ENCODE results near the gene CTU1.

CTU1 gene

DNA sequence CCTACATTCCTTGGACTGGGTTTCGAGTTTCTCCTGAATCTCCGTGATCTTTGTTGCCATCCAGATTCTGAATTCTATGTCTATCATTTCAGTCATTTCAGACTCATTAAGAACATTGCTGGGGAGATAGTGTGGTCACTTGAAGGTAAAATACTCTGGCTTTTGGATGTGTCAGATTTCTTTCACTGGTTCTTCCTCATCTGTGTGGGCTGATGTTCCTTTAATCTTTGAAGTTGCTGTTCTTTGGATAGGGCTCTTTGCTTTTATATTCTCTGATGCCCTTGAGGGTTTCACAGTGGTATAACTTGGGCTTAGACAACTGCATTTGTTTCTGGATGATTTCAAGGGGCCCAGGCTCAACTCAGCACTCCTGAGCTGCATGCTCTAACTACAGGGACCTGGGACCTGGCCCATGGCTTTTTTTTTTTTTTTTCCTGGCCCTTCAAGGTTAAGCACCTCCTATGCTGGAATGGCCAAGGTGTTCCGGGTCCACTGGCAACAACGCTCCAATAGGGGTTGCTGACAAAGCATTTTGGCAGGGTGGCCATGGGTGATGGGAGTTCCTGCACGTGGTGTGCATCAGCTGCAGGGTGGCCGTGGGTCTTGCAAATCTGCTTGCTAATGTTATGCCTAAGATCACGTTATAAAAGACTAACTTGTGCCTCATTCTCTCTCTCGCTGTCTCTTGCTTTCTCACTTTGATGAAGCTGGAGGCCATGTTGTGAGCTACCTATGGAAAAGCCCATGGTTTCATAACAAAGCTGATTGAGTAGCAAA is 28.0 kb upstream of the CTU1 start:
- no peak overlapping the region for H3K4me3 ChIP-seq (ENCODE audit: low read length)
- DNase-seq (ENCODE audit: low read depth, low spot score) = no peak

DNA sequence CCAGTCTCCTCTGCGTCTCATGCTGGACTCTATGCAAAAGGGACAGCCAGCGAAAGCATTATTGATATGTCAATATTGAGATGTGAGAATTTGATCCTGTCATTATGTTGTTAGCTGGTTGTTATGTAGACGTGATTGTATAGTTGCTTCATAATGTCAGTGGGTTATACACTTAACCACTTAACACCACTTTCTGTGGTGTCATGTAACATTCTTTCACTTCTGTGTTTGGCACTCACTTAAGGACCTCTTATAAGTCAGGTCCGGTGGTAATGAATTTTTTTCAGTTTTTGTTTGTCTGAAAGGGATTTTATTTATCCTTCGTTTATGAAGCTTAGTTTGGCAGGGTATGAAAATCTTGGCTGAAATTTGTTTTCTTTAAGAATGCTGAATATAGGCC is 26.8 kb upstream of the CTU1 start:
- no peak for DNase-seq (ENCODE audit: low read depth, low spot score)

DNA sequence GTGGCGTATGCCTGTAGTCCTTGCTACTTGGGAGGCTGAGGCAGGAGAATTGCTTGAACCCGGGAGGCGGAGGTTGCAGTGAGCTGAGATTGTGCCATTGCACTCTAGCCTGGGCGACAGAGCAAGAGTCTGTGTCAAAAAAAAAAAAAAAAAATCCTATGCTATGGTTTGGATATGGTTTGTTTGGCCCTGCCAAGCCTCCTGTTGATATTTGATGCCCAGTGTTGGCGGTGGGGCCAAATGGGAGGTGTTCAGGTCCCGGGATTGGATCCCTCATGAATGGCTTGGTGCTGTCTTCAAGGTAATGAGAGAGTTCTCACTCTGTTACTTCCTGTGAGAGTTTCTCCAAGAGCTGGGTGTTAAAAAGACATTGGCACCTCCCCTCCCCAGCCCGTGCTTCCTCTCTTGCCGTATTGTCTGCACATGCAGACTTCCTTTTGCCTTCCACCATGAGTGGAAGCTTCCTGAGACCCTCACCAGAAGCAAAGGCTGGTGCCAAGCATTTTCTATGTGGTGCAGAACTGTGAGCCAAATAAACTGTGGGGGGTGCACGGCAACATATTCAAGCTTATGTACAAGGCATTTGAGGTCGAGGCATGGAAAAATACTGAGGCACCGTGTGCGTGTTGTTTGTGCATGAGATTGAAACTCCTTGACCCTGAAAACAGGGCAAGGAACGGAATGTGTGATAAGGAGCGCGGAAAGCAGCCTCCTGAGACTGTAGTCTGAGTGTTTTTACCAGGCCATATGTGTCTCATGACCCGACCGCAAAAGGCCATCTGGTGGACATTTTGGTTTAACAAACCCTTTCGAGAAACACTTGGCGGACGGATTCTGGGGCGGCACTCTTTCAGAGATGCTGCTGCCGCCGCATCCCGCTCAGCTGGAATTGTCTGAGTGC is 23.8 kb upstream of the CTU1 start:
- no peak overlapping the region for H3K4me3 ChIP-seq (ENCODE audit: low read length)
- no peak for DNase-seq (ENCODE audit: low read depth, low spot score)

More for the DNA sequence above, 26.8 kb upstream of the CTU1 start:
- no peak overlapping the region for H3K4me3 ChIP-seq (ENCODE audit: low read length)

DNA sequence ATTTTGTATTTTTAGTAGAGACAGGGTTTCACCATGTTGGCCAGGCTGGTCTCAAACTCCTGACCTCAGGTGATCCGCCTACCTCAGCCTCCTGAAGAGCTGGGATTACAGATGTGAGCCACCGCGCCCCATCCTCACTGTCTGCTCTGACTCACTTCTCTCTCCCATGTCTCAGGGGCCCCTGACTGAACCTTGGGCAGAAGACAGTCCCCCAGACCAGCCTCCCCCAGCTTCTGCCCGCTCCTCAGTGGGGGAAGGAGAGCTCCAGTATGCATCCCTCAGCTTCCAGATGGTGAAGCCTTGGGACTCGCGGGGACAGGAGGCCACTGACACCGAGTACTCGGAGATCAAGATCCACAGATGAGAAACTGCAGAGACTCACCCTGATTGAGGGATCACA is 21.5 kb upstream of the CTU1 start:
- H3K4me3 ChIP-seq (ENCODE audit: low read length) = no peak overlapping the region
- DNase-seq (ENCODE audit: low read depth, low spot score) = no peak

DNA sequence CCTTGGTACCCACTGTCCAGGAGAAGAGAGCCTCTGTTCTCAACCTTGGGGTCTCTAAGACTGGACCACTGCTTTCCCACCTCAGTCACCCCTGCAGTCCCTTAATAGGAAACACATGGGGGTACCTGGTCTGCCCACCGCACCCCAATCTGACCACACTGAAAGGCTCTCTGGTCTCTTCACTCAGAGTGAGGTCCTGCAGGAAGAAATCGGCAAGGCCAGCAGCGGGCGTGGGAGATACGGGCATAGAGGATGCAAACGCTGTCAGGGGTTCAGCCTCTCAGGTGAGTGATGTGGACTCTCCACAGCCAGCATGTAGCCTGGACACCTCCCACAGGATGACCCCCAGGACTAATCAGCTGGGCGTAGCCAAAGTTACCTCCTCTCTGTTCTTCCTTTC is 20.0 kb upstream of the CTU1 start:
- no peak for DNase-seq (ENCODE audit: low read depth, low spot score)
- H3K4me3 ChIP-seq (ENCODE audit: low read length) = no peak overlapping the region

DNA sequence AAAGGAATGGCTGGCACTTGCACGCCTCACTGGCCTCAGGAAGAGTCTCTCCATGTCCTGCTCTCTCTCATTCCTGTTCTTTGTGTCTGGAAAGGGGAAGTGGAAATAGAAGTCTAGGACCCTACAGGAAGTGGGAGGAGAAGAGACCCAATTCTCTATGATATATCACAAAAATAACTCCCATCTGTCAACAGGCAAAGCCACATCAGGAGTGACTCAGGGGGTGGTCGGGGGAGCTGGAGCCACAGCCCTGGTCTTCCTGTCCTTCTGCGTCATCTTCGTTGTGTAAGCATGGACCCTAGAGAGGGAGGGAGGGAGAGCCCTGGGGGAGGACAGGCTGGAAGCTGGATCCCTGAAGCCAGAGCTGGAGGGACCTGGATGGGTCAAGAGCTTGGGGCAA is 19.5 kb upstream of the CTU1 start:
- DNase-seq (ENCODE audit: low read depth, low spot score) = peak; percentile 27
- H3K4me3 ChIP-seq (ENCODE audit: low read length) = no peak overlapping the region

DNA sequence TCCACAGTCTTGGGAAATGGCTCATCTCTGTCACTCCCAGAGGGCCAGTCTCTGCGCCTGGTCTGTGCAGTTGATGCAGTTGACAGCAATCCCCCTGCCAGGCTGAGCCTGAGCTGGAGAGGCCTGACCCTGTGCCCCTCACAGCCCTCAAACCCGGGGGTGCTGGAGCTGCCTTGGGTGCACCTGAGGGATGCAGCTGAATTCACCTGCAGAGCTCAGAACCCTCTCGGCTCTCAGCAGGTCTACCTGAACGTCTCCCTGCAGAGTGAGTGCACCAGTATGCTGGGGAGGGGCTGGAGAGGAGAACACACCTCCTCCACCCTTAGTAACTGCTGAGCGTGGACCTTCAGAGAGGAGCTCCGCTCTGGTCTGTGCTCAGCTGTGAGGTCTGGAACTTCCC is 18.8 kb upstream of the CTU1 start:
- no peak overlapping the region for H3K4me3 ChIP-seq (ENCODE audit: low read length)
- no peak for DNase-seq (ENCODE audit: low read depth, low spot score)

DNA sequence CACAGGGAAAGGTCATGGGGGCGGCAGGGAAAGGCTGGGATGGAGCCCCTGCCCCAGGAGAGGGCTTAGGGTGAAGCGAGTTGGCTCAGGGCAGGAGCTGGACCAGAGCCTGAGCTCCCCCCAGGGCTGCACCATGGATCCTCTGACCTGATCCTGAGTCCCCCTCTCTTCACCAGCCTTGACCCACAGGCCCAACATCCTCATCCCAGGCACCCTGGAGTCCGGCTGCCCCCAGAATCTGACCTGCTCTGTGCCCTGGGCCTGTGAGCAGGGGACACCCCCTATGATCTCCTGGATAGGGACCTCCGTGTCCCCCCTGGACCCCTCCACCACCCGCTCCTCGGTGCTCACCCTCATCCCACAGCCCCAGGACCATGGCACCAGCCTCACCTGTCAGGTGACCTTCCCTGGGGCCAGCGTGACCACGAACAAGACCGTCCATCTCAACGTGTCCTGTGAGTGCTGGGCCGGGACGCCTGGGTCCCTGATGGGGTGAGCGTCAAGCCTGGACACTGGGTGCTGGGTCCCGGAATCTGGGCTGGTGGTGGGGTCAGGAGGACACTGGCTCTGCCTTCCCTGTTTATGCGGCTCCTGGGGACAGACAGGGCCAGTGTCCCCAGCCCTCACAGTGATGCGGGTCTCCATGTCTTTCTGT is 17.3 kb upstream of the CTU1 start:
- H3K4me3 ChIP-seq (ENCODE audit: low read length) = no peak overlapping the region
- DNase-seq (ENCODE audit: low read depth, low spot score) = no peak

DNA sequence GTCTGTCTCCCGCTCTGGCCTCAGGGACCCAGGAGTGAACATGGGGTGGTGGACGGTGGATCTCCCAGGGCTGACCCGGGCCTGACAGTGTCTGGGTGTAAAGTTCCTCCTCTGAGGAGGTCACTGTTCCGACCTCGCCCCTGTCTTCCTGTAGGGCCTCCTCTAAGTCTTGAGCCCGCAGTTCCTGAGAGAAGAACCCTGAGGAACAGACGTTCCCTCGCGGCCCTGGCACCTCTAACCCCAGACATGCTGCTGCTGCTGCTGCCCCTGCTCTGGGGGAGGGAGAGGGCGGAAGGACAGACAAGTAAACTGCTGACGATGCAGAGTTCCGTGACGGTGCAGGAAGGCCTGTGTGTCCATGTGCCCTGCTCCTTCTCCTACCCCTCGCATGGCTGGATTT is 16.5 kb upstream of the CTU1 start, which contains the start of gene SIGLEC9:
TSS of gene SIGLEC9 (plus strand) at position 178 of the 400 bp plus-strand sequence. CDS start at position 247, 69 bp downstream.
- H3K4me3 ChIP-seq (ENCODE audit: low read length) = no peak within 1 kb of the TSS
- DNase-seq (ENCODE audit: low read depth, low spot score) = no peak

DNA sequence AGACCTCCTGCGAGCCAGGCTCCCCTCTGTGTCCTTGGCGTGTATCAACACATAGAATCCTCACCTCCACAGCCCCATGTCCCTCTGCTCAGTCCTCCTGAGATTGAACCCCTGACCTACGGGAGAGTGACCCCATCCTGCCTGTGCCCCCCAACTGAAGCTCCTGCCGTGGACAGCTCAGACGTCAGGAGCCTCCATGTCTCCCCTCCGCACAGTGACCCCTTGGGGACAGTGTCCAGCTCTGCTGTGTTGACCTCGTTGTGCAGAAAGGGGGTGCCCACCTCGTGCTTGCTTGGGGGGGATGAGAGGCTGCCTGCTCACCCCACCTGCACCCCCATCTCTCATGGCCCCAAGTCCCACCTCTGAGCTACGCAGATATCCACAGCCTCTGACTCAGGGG is 16.0 kb upstream of the CTU1 start:
- H3K4me3 ChIP-seq (ENCODE audit: low read length) = no peak overlapping the region
- DNase-seq (ENCODE audit: low read depth, low spot score) = no peak

DNA sequence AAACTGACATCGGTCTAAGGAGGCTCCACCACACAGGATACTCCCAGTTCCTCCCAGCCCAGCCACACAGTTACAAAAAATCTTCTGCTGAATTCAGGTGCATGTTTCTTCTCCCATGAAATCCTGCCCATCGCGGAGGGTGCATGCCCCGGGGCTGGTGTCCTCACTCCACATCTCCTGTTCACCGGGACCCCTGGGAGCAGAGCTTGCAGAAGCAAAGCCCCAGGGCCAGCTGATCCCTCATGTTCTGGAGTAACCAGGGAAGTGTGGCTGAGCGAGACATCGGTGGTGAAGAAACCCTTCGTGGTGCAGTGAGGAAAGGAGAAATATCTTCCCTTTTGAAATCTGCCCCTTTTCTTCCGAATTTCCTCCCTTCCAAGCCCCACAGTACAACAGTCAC is 15.6 kb upstream of the CTU1 start:
- no peak overlapping the region for H3K4me3 ChIP-seq (ENCODE audit: low read length)
- DNase-seq (ENCODE audit: low read depth, low spot score) = no peak

DNA sequence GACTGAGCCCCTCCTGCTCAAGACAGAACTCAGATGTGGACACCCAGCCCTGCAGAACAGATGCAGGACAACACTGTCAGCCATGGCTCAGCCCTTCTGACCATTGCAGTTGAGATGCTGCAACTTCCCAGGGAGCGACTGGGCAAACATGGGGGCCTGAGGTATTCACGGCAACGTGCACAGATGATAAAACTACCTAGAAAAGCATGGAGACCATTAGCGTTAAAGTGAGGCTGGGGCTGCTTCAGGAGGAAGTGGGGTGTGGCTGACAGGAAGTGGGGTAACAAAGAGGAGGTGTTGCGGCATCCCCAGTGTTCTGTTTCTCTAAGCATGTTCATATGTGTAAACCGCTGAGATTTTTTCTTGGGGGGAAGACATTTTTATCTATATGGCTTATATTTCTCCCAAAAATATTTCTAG is 15.2 kb upstream of the CTU1 start:
- peak; percentile 81 for DNase-seq (ENCODE audit: low read depth, low spot score)

DNA sequence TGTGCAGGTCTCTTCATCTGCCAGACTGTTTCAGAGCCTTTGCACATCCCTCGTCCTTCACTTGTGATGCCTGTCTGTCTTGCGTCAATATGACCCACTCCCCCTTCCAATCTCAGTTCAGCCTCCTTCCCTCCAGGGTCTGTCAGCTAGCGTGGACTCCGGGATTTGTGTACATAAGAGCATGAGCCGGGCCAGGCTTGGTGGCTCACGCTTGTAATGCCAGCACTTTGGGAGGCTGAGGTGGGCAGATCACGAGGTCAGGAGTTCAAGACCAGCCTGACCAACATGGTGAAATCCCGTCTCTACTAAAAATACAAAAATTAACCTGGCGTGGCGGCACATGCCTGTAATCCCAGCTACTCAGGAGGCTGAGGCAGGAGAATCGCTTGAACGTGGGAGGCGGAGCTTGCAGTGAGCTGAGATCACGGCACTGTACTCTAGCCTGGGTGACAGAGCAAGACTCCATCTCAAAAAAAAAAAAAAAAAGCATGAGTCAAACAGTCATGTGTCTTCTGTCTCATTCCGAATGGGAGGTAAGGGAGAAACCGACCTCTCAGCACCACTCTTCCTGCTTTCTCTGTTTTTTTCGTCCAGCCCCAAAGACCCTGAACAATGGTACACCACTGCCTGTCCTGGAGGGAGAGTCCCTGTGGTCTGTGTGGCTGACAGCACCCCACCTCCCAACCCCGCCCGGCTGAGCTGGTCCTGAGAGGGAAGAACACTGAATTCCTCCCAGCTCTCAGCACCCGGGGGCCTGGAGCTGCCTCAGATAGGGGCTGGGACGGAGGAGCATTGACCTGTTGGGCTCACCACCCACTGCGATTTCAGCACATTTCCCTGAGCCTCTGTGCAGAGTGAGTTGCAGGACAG is 14.1 kb upstream of the CTU1 start:
- DNase-seq (ENCODE audit: low read depth, low spot score) = no peak

More for the DNA sequence above, 15.2 kb upstream of the CTU1 start:
- H3K4me3 ChIP-seq (ENCODE audit: low read length) = no peak overlapping the region

DNA sequence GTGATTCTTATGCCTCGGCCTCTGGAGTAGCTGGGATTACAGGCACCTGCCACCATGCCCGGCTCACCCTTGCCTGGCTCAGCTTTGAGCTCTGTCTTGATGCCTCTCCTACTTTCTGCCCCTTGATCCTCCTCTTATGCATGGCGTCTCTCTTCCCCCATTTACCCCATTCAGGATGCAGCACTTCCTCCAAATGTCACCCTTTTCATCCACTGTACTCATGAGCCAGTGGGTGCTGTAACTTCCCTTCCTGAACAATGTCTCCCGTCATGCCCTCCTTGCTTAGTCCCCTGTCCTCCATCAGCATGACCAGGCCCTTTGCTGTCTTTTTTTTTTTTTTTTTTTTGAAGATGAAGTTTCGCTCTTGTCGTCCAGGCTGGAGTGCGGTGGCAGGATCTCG is 13.0 kb upstream of the CTU1 start:
- no peak for DNase-seq (ENCODE audit: low read depth, low spot score)
- H3K4me3 ChIP-seq (ENCODE audit: low read length) = no peak overlapping the region

More for the DNA sequence above, 14.1 kb upstream of the CTU1 start:
- H3K4me3 ChIP-seq (ENCODE audit: low read length) = no peak overlapping the region

DNA sequence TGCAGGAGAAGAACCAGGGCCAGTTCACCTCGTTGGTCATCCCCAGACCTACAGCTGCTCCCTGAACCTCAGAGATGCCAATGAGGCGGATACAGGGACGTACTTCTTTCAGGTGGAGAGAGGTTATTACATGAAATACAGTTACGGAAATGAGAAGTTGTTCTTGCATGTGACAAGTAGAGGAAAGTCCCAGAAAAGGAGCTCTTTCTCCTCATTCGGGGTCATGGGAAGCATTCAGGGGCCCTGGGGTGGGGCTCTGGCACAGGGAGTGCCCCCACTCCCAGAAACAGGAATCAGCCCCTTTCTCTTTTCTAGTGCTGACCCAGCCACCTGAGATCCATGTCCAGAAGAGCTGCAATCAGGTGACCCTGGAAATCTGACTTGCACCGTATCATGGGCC is 12.0 kb upstream of the CTU1 start:
- DNase-seq (ENCODE audit: low read depth, low spot score) = no peak
- no peak overlapping the region for H3K4me3 ChIP-seq (ENCODE audit: low read length)

DNA sequence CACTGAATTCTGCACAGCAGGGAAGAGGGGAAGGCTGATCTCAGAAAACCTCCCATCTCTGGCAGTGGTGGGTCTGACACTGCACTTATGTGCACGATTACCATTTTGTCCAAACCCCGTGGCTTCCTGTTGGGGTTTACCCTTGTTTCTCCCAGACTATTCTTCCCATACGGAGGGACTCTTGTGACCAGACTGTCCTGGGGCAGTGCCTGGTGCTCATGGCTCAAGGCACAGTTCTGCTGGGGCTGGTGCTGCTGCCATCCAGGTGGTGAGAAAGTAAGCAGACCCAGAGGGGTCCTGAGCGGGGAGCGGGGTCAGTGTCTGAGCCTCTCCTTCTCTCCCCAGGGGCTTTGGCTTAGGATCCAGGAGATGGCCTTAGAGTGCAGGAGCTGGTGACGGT is 11.4 kb upstream of the CTU1 start:
- H3K4me3 ChIP-seq (ENCODE audit: low read length) = no peak overlapping the region
- DNase-seq (ENCODE audit: low read depth, low spot score) = no peak

DNA sequence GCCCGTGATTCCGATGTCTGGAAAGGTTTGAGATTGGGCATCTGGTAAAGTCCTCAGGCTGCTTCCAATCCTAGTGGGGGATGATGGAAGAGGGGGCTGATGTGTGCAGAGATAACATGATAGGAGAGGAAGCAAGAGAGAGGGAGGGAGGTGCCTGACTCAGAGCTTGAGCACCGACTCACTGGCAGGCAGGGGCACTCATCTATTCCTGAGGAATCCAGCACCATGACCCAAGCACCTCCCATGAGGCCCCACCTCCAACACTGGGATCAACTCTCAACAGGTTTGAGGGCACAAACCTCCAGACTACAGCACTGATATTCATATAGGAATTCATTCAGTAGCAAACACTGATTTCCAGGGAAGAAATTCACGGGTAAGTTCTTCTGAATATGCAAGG is 10.9 kb upstream of the CTU1 start:
- no peak for DNase-seq (ENCODE audit: low read depth, low spot score)
- H3K4me3 ChIP-seq (ENCODE audit: low read length) = no peak overlapping the region

DNA sequence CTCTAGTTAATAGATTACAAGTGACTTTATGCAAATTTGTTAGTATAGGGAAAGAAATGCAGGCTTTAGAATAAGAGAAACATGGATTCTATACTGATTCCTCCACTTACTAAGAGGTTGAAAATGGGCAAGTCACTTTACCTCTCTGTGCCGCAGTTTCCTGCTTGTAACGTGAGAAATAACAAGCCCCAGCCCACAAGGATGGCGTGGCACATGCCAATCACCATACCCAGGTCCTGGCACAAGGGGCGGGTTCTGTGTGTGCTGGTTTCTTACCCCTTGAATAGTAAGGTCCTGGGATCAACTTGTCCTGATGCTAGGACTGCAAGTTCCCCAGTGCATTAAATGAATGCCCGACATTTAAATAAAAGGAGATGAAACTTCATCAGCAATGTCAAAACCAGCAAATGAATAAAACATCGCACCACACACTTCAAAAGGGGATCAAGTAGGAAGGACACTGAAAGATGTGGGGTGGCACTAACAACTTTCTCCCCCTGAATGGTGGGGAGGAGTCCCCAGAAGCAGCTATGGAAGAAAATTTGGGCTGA is 8.6 kb upstream of the CTU1 start:
- H3K4me3 ChIP-seq (ENCODE audit: low read length) = no peak overlapping the region
- no peak for DNase-seq (ENCODE audit: low read depth, low spot score)
